ENCODE results near the gene CFB.

DNA sequence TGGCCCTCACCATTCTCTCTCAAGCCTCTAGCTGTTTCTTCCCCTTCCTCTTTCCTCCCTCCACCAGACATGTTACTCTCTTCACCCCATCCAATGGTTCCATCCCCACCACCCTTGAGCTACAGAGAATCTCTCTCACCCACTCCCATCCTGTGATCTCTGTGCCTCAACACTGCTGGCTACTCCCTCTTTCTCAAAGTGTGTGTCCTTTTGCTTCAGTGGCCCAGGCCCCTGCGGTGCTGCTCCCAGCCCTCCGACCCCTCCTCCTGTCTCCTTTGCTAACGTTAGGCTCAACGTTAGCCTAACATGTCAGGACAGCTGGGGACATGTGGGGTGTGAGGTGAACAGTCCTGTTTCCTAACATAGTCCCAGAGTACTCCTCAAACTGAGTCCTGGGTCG is 7.0 kb downstream of the CFB start:
- TF ChIP-seq FOXM1 (IDR thresholded peaks at IDR 0.05; ENCODE audit: borderline replicate concordance) (no peak), SUZ12 (IDR thresholded peaks at IDR 0.05) (no peak), ELF4 (IDR thresholded peaks at IDR 0.05) (no peak)

Data from HEK293T (cell line).